ENCODE data around the gene CNOT4. TPM values are rescaled to one million over a fixed set of nuclear protein-coding genes. Genes with fewer than 3 reads are reported as not detected.
A peak's percentile ranks its signal among the peaks of the same experiment; 100 is the strongest.

Gene CNOT4
- total and polyA plus RNA-seq, 2 of the 13 experiments (the other 11 are each of a cell fraction or from before 2014, with no cell fraction given), result 7.4 to 8.4 TPM

DNA sequence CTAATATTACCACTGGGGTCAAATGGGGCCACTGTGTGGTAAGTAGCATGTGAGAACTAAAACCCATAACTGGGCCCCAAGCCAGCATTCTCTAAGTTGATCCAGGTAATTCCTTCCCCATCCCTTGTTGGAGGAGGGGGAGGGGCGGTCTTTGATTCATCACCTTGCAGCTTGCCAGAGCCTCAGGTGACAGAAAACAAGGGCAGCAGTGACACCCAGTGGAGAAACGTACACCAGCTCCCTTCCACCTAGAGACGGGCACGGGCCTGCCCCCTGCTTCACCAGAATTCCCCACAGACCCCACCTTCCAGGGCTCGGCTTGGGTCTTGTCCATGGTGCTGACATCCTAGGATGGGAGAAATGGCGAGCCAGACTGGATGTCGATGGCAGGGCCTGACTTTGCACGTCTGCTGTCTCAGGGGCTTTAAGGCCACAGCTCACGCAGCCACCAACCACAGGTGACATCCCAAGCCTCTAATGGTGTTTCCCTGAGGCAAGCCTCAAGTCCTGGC, 174.2 kb downstream of the CNOT4 start (continued):
- no peak for TF ChIP-seq MAF1 (CRISPR knock-in tag; IDR thresholded peaks at IDR 0.05; ENCODE audit: borderline replicate concordance)
- no peak for TF ChIP-seq MLXIP (CRISPR knock-in tag; IDR thresholded peaks at IDR 0.05; ENCODE audit: borderline replicate concordance)
- no peak for TF ChIP-seq ZNF142 (CRISPR knock-in tag; IDR thresholded peaks at IDR 0.05)
- TF ChIP-seq, protein P1, sequence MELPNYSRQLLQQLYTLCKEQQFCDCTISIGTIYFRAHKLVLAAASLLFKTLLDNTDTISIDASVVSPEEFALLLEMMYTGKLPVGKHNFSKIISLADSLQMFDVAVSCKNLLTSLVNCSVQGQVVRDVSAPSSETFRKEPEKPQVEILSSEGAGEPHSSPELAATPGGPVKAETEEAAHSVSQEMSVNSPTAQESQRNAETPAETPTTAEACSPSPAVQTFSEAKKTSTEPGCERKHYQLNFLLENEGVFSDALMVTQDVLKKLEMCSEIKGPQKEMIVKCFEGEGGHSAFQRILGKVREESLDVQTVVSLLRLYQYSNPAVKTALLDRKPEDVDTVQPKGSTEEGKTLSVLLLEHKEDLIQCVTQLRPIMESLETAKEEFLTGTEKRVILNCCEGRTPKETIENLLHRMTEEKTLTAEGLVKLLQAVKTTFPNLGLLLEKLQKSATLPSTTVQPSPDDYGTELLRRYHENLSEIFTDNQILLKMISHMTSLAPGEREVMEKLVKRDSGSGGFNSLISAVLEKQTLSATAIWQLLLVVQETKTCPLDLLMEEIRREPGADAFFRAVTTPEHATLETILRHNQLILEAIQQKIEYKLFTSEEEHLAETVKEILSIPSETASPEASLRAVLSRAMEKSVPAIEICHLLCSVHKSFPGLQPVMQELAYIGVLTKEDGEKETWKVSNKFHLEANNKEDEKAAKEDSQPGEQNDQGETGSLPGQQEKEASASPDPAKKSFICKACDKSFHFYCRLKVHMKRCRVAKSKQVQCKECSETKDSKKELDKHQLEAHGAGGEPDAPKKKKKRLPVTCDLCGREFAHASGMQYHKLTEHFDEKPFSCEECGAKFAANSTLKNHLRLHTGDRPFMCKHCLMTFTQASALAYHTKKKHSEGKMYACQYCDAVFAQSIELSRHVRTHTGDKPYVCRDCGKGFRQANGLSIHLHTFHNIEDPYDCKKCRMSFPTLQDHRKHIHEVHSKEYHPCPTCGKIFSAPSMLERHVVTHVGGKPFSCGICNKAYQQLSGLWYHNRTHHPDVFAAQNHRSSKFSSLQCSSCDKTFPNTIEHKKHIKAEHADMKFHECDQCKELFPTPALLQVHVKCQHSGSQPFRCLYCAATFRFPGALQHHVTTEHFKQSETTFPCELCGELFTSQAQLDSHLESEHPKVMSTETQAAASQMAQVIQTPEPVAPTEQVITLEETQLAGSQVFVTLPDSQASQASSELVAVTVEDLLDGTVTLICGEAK (IDR thresholded peaks at IDR 0.05), result no peak
- TF ChIP-seq, protein P1 (CRISPR knock-in tag; IDR thresholded peaks at IDR 0.05), result peak; percentile 39; the same call in 1 of the 2 replicates
- TF ChIP-seq PRPF4 (IDR thresholded peaks at IDR 0.05; ENCODE audit: low read depth, low read length, poor library complexity, severe bottlenecking), result no peak
- TF ChIP-seq, protein P2, sequence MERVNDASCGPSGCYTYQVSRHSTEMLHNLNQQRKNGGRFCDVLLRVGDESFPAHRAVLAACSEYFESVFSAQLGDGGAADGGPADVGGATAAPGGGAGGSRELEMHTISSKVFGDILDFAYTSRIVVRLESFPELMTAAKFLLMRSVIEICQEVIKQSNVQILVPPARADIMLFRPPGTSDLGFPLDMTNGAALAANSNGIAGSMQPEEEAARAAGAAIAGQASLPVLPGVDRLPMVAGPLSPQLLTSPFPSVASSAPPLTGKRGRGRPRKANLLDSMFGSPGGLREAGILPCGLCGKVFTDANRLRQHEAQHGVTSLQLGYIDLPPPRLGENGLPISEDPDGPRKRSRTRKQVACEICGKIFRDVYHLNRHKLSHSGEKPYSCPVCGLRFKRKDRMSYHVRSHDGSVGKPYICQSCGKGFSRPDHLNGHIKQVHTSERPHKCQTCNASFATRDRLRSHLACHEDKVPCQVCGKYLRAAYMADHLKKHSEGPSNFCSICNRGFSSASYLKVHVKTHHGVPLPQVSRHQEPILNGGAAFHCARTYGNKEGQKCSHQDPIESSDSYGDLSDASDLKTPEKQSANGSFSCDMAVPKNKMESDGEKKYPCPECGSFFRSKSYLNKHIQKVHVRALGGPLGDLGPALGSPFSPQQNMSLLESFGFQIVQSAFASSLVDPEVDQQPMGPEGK (CRISPR knock-in tag; IDR thresholded peaks at IDR 0.05), result peak; percentile 76
- peak; percentile 93 for TF ChIP-seq RAD21 (CRISPR knock-in tag; IDR thresholded peaks at IDR 0.05)

Data from HepG2 (cell line).